SK-N-SH (cell line): ENCODE results near the gene CHCHD6. TPM values are rescaled to one million over a fixed set of nuclear protein-coding genes. Genes with fewer than 3 reads are reported as not detected.

Source experiments
- CTCF ChIA-PET: fragments of 300-600, 350-600 bp; formaldehyde crosslinking; extraction: SDS; loops from one replicate; lab custom pipeline; 2021; lab: Yijun Ruan, JAX
- POLR2A ChIA-PET: fragments of 350-600 bp; sonication (Branson Sonifier 250); formaldehyde crosslinking; extraction: SDS; loops from one replicate; lab custom pipeline; 2020; ENCODE audit warnings: antibody characterized with exemption, inconsistent platforms; lab: Yijun Ruan, JAX
- DNase-seq: peaks from one replicate; pipeline ENCODE4 v3.0.0; 2012
- H2AFZ ChIP-seq: fragments of 200-600 bp; sonication (generic); 2 replicates; pipeline ENCODE4 v1.8.1; 2016; ENCODE audit warnings: antibody characterized with exemption, mild to moderate bottlenecking, low read depth
- H3F3A ChIP-seq: fragments of 200-600 bp; sonication (generic); replicated peaks from 2 replicates; pipeline ENCODE3; 2016; ENCODE audit warnings: antibody characterized with exemption, mild to moderate bottlenecking; ENCODE audit not compliant: insufficient read depth
- H3K27ac ChIP-seq, 2 experiments: fragments of 200-500 bp in 1 of 2; fragments of 200-600 bp in 1 of 2; sonication (Bioruptor generic) in 1 of 2; sonication (generic), shearing (Covaris generic) in 1 of 2; 2 replicates each; pipeline versions ENCODE4 v1.5.1 to v1.6.1; 2014 to 2016; ENCODE audit warnings: low read depth in 2 of 2, inconsistent platforms in 1 of 2, low read length in 1 of 2, mild to moderate bottlenecking in 1 of 2, mixed read lengths in 1 of 2
- H3K27me3 ChIP-seq: fragments of 200-600 bp; sonication (generic), shearing (Covaris generic); 2 replicates; pipeline ENCODE4 v1.6.1; 2016; ENCODE audit warnings: mixed run types; ENCODE audit not compliant: insufficient read depth
- H3K36me3 ChIP-seq, 2 experiments: fragments of 200-500 bp in 1 of 2; fragments of 200-600 bp in 1 of 2; sonication (Bioruptor generic) in 1 of 2; sonication (generic) in 1 of 2; replicated peaks in 1 of 2; 2 replicates each; pipeline versions ENCODE3 to v1.5.1; 2014 to 2016; ENCODE audit warnings: low read length in 1 of 2, mild to moderate bottlenecking in 1 of 2; ENCODE audit not compliant: insufficient read depth in 2 of 2, control insufficient read depth in 1 of 2
- H3K4me1 ChIP-seq, 2 experiments: fragments of 200-500 bp in 1 of 2; fragments of 200-600 bp in 1 of 2; sonication (Bioruptor generic) in 1 of 2; sonication (generic), shearing (Covaris generic) in 1 of 2; 2 replicates each; pipeline versions ENCODE4 v1.5.1 to v1.6.1; 2014 to 2016; ENCODE audit warnings: low read depth in 1 of 2, low read length in 1 of 2, mixed run types in 1 of 2; ENCODE audit not compliant: insufficient read depth in 2 of 2, control insufficient read depth in 1 of 2
- H3K4me2 ChIP-seq: fragments of 200-600 bp; sonication (generic), shearing (Covaris generic); 2 replicates; pipeline ENCODE4 v1.6.1; 2017; ENCODE audit warnings: mixed run types
- H3K4me3 ChIP-seq, 2 experiments: fragments of 200-500 bp in 1 of 2; fragments of 200-600 bp in 1 of 2; sonication (Bioruptor generic) in 1 of 2; sonication (generic), shearing (Covaris generic) in 1 of 2; 2 replicates each; pipeline versions ENCODE4 v1.5.1 to v1.8.1; 2014 to 2016; ENCODE audit warnings: low read depth in 2 of 2, inconsistent platforms in 1 of 2, low read length in 1 of 2, mild to moderate bottlenecking in 1 of 2, mixed read lengths in 1 of 2, moderate library complexity in 1 of 2
- H3K79me2 ChIP-seq: fragments of 200-600 bp; sonication (generic); 2 replicates; pipeline ENCODE4 v1.8.1; 2017; ENCODE audit warnings: mild to moderate bottlenecking; ENCODE audit not compliant: insufficient read depth
- H3K9ac ChIP-seq: fragments of 200-600 bp; sonication (generic); 2 replicates; pipeline ENCODE4 v1.6.1; 2017; ENCODE audit warnings: mixed run types
- H3K9me2 ChIP-seq: fragments of 200-600 bp; sonication (generic); 2 replicates; pipeline ENCODE4 v1.6.1; 2017; ENCODE audit warnings: mixed run types
- H3K9me3 ChIP-seq: fragments of 200-600 bp; sonication (generic); 2 replicates; pipeline ENCODE4 v1.6.1; 2017; ENCODE audit warnings: mixed run types, mild to moderate bottlenecking, moderate library complexity
- H4K20me1 ChIP-seq: fragments of 200-600 bp; sonication (generic); 2 replicates; pipeline ENCODE4 v1.6.1; 2017; ENCODE audit warnings: mild to moderate bottlenecking, mixed run types; ENCODE audit not compliant: insufficient read depth
- CHD2 ChIP-seq: fragments of 150-350 bp; IDR thresholded peaks from 2 replicates; pipeline ENCODE4 v1.6.1; 2018; ENCODE audit warnings: low read length; ENCODE audit not compliant: partially characterized antibody
- EP300 ChIP-seq, 2 experiments: IDR thresholded peaks; 2 replicates each; pipeline versions ENCODE4 v1.4.0 to v1.6.1; 2012; ENCODE audit warnings: borderline replicate concordance in 1 of 2, low read depth in 1 of 2, low read length in 1 of 2
- EZH2phosphoT487 ChIP-seq: fragments of 200-600 bp; sonication (generic); IDR thresholded peaks from 2 replicates; pipeline ENCODE4 v1.6.1; 2017; ENCODE audit warnings: low read depth, mixed run types, mild to moderate bottlenecking, antibody characterized with exemption, moderate library complexity, borderline replicate concordance
- FOSL2 ChIP-seq: IDR thresholded peaks from 2 replicates; pipeline ENCODE4 v1.4.0; 2012; ENCODE audit warnings: low read depth, mild to moderate bottlenecking, moderate library complexity, borderline replicate concordance
- FOXJ3 ChIP-seq: sonication (generic); formaldehyde crosslinking; IDR thresholded peaks from 2 replicates; pipeline ENCODE4 v1.5.1; 2020; ENCODE audit warnings: mild to moderate bottlenecking, missing genetic modification reagents
- FOXM1 ChIP-seq: IDR thresholded peaks from 2 replicates; pipeline ENCODE4 v1.4.0; 2012; ENCODE audit warnings: low read depth, mild to moderate bottlenecking
- GATA2 ChIP-seq: sonication (generic); formaldehyde crosslinking; IDR thresholded peaks from 2 replicates; pipeline ENCODE4 v1.5.0; 2020; ENCODE audit warnings: mild to moderate bottlenecking, missing genetic modification reagents
- JUND ChIP-seq: IDR thresholded peaks from 2 replicates; pipeline ENCODE4 v1.4.0; 2012
- POLR2AphosphoS5 ChIP-seq: IDR thresholded peaks from 2 replicates; pipeline ENCODE4 v1.6.1; 2012; ENCODE audit warnings: low read depth, low read length
- RAD21 ChIP-seq: IDR thresholded peaks from 2 replicates; pipeline ENCODE4 v1.6.1; 2012; ENCODE audit warnings: mild to moderate bottlenecking, low read length
- RXRA ChIP-seq: IDR thresholded peaks from 2 replicates; pipeline ENCODE4 v1.4.0; 2012; ENCODE audit warnings: low read depth, mild to moderate bottlenecking, borderline replicate concordance
- SIN3A ChIP-seq: IDR thresholded peaks from 2 replicates; pipeline ENCODE4 v1.6.1; 2012; ENCODE audit warnings: low read depth, mild to moderate bottlenecking, low read length, moderate library complexity, borderline replicate concordance
- TAF1 ChIP-seq: IDR thresholded peaks from 2 replicates; pipeline ENCODE4 v1.6.1; 2012; ENCODE audit warnings: low read depth, mild to moderate bottlenecking, low read length, moderate library complexity, borderline replicate concordance
- TCF12 ChIP-seq: IDR thresholded peaks from 2 replicates; pipeline ENCODE4 v1.4.0; 2012
- YY1 ChIP-seq: IDR thresholded peaks from 2 replicates; pipeline ENCODE4 v1.4.0; 2012; ENCODE audit warnings: low read depth, mild to moderate bottlenecking
- WGBS: methylation state at CpG from one replicate; pipeline ENCODE4 v1.1.6; 2017; ENCODE audit warnings: low lambda C conversion rate; 5-methylcytosine and 5-hydroxymethylcytosine counted together
- polyA plus RNA-seq, 3 experiments: library from polyadenylated mRNA; depleted of rRNA; stranded (reverse); fragments of >200 nt; gene quantifications; 2 replicates each; pipeline ENCODE4 v1.2.3, GENCODE V29; 2012
- TF ChIP-seq, protein P1 (sequence below): IDR thresholded peaks from 2 replicates; pipeline ENCODE4 v1.4.0; 2012; ENCODE audit warnings: low read depth
- TF ChIP-seq, protein P2 (sequence below): IDR thresholded peaks from 2 replicates; pipeline ENCODE4 v1.4.0; 2012; ENCODE audit warnings: low read depth, borderline replicate concordance
- TF ChIP-seq, protein P3 (sequence below): IDR thresholded peaks from 2 replicates; pipeline ENCODE4 v1.4.0; 2012; ENCODE audit warnings: low read depth, borderline replicate concordance
- TF ChIP-seq, protein P4 (sequence below): IDR thresholded peaks from 2 replicates; pipeline ENCODE4 v1.6.1; 2012; ENCODE audit warnings: mild to moderate bottlenecking, low read depth, low read length, moderate library complexity

CHCHD6 gene
- polyA plus RNA-seq, 1 of the 3 experiments (the other 2 are of a cell fraction), result 42.5 TPM

DNA sequence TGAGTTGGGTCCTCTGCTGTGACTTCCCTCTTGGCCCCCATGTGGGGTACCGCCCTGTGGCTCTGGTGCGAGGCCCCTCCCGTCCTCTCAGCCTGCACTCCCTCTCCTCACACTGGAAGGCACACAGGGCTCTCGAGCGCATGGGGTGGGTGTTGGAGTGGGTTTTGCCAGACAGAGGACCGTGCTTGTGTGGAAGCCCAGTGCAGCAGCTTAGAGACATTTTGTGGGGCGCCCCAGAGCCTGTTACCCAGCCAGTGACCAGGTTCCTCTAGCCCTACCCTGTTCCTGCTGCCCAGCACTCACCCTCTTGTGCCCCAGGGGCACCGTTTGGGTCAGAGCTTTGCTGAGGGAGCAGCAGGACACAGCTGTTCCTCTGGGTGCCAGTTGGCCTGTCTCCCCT lies 288.7 kb downstream of the CHCHD6 start:
- ChIA-PET POLR2A (interaction anchor here (1.5 kb wide), 1 partner anchor 14 kb away, joined by 3 read pairs; no protein-coding TSS in a partner anchor), CTCF (interaction anchor here (1.2 to 1.9 kb wide), 5 partner anchors 9 to 462 kb away, joined by 3 to 12 read pairs (median 4); partner anchors contain the start of gene PLXNA1)
- 80% methylated on average over 3 of the region's 8 CpGs for WGBS

DNA sequence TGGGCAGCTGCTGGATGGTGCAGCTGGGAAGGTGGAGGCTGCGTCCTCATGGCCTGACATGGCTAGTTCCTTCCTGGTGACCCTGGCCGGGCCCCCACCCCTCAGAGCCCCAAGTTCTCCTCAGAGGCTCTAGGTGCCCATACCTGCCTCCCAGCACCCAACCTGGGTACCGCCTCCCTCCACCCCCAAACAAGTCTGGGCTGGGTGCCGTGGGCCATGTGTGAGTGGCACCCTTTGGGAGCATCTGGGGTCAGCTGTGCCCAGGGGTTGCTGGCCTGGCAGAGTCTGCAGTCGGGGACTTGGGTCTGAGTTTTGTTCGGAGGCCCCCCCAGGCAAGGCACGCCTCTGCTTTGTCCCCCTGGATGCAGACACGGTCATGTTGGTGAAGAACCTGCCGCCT lies 289.4 kb downstream of the CHCHD6 start:
- Histone ChIP-seq H3K4me1 (peaks cover 4 to 19% of the 10 kb centered on the region in 2 experiments; a peak in 2 of 4 replicates), H3K79me2 (peaks cover 100% of the 10 kb centered on the region), H3K27ac (no peak overlapping the region), H3K27me3 (no peaks in the 10 kb centered on the region), H4K20me1 (peaks cover 99% of the 10 kb centered on the region), H3K36me3 (peaks cover 0 to 59% of the 10 kb centered on the region in 2 experiments), H3K4me3 (no peak overlapping the region), H2AFZ (no peak overlapping the region), H3F3A (no peaks in the 10 kb centered on the region), H3K9ac (no peak overlapping the region), H3K9me2 (no peaks in the 10 kb centered on the region), H3K9me3 (no peaks in the 10 kb centered on the region), H3K4me2 (no peak overlapping the region)
- POLR2A ChIA-PET, result interaction anchor here (1.5 kb wide), 1 partner anchor 14 kb away, joined by 3 read pairs; no protein-coding TSS in a partner anchor
- WGBS, result 96% methylated on average over 7 of the region's 9 CpGs
- no peak for TF ChIP-seq POLR2AphosphoS5
- no peak for TF ChIP-seq EP300 (IDR thresholded peaks at IDR 0.05; ENCODE audit: borderline replicate concordance in 1 of 2, low read depth in 1 of 2, low read length in 1 of 2)
- no peak for TF ChIP-seq FOSL2
- TF ChIP-seq TAF1, result no peak
- no peak for TF ChIP-seq TCF12
- TF ChIP-seq FOXM1, result no peak
- no peak for TF ChIP-seq YY1
- TF ChIP-seq, protein P1, sequence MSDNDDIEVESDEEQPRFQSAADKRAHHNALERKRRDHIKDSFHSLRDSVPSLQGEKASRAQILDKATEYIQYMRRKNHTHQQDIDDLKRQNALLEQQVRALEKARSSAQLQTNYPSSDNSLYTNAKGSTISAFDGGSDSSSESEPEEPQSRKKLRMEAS, result no peak
- no peak for TF ChIP-seq GATA2 (CRISPR knock-in tag)
- no peak for TF ChIP-seq RXRA
- TF ChIP-seq, protein P2, sequence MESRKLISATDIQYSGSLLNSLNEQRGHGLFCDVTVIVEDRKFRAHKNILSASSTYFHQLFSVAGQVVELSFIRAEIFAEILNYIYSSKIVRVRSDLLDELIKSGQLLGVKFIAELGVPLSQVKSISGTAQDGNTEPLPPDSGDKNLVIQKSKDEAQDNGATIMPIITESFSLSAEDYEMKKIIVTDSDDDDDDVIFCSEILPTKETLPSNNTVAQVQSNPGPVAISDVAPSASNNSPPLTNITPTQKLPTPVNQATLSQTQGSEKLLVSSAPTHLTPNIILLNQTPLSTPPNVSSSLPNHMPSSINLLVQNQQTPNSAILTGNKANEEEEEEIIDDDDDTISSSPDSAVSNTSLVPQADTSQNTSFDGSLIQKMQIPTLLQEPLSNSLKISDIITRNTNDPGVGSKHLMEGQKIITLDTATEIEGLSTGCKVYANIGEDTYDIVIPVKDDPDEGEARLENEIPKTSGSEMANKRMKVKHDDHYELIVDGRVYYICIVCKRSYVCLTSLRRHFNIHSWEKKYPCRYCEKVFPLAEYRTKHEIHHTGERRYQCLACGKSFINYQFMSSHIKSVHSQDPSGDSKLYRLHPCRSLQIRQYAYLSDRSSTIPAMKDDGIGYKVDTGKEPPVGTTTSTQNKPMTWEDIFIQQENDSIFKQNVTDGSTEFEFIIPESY, result no peak
- no peak for TF ChIP-seq FOXJ3 (CRISPR knock-in tag)
- TF ChIP-seq RAD21, result no peak
- no peak for TF ChIP-seq JUND
- CTCF ChIA-PET, result interaction anchor here (1.9 to 3.0 kb wide), 2 partner anchors 8 to 10 kb away, joined by 12 to 14 read pairs; partner anchors contain the start of gene PLXNA1
- no peak for DNase-seq

More for the DNA sequence above, 288.7 kb downstream of the CHCHD6 start:
- TF ChIP-seq SIN3A (no peak), CHD2 (no peak), EZH2phosphoT487 (no peak)
- TF ChIP-seq, protein P3, sequence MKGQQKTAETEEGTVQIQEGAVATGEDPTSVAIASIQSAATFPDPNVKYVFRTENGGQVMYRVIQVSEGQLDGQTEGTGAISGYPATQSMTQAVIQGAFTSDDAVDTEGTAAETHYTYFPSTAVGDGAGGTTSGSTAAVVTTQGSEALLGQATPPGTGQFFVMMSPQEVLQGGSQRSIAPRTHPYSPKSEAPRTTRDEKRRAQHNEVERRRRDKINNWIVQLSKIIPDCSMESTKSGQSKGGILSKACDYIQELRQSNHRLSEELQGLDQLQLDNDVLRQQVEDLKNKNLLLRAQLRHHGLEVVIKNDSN, result no peak
- TF ChIP-seq, protein P4, sequence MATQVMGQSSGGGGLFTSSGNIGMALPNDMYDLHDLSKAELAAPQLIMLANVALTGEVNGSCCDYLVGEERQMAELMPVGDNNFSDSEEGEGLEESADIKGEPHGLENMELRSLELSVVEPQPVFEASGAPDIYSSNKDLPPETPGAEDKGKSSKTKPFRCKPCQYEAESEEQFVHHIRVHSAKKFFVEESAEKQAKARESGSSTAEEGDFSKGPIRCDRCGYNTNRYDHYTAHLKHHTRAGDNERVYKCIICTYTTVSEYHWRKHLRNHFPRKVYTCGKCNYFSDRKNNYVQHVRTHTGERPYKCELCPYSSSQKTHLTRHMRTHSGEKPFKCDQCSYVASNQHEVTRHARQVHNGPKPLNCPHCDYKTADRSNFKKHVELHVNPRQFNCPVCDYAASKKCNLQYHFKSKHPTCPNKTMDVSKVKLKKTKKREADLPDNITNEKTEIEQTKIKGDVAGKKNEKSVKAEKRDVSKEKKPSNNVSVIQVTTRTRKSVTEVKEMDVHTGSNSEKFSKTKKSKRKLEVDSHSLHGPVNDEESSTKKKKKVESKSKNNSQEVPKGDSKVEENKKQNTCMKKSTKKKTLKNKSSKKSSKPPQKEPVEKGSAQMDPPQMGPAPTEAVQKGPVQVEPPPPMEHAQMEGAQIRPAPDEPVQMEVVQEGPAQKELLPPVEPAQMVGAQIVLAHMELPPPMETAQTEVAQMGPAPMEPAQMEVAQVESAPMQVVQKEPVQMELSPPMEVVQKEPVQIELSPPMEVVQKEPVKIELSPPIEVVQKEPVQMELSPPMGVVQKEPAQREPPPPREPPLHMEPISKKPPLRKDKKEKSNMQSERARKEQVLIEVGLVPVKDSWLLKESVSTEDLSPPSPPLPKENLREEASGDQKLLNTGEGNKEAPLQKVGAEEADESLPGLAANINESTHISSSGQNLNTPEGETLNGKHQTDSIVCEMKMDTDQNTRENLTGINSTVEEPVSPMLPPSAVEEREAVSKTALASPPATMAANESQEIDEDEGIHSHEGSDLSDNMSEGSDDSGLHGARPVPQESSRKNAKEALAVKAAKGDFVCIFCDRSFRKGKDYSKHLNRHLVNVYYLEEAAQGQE, result no peak
- Histone ChIP-seq H3K4me3 (no peak overlapping the region), H2AFZ (no peak overlapping the region), H4K20me1 (peaks cover 100% of the 10 kb centered on the region), H3F3A (no peaks in the 10 kb centered on the region), H3K9me3 (no peaks in the 10 kb centered on the region), H3K9ac (no peak overlapping the region), H3K4me1 (peaks cover 4 to 13% of the 10 kb centered on the region in 2 experiments; a peak in 2 of 4 replicates), H3K27me3 (no peaks in the 10 kb centered on the region), H3K79me2 (peaks cover 100% of the 10 kb centered on the region), H3K27ac (no peak overlapping the region), H3K36me3 (peaks cover 0 to 61% of the 10 kb centered on the region in 2 experiments), H3K9me2 (no peaks in the 10 kb centered on the region), H3K4me2 (no peak overlapping the region)
- DNase-seq, result no peak
